Measurements from ENCODE around the gene TOX4.

DNA sequence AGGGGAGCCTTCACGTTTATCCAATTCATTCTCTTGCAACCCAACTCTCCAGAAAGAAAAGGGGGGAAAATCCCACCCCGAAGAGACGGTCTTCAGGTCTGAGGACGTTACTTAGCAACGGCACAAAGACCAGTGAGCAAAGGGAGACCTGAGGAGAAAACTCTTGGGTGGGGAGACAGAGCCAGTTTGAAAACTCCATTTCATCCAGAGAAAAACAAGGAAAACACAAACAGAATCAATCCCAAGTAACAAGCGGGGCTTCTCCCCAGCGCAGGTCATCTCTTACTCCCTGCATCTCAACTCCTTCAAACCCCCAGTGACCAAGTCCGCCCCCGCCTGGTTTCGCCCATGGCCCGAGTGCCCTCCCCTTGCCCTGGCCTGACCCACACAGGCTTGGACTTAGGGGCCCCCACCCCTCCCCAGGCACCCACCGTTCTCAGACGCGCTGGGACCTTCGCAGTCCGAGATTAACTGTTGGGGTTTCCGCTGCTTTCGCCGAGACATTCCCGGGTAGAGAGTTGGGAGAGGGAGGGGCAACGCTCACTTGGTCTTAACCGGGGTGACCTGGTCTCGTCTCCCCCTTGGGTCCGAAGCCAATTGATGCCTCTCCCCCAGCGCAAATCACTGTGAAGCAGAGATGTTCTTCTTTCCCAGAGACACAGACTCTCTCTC, 59.6 kb downstream of the TOX4 start:
- TF ChIP-seq, protein P1, sequence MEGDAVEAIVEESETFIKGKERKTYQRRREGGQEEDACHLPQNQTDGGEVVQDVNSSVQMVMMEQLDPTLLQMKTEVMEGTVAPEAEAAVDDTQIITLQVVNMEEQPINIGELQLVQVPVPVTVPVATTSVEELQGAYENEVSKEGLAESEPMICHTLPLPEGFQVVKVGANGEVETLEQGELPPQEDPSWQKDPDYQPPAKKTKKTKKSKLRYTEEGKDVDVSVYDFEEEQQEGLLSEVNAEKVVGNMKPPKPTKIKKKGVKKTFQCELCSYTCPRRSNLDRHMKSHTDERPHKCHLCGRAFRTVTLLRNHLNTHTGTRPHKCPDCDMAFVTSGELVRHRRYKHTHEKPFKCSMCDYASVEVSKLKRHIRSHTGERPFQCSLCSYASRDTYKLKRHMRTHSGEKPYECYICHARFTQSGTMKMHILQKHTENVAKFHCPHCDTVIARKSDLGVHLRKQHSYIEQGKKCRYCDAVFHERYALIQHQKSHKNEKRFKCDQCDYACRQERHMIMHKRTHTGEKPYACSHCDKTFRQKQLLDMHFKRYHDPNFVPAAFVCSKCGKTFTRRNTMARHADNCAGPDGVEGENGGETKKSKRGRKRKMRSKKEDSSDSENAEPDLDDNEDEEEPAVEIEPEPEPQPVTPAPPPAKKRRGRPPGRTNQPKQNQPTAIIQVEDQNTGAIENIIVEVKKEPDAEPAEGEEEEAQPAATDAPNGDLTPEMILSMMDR (IDR thresholded peaks at IDR 0.05), result no peak
- TF ChIP-seq POLR2A (IDR thresholded peaks at IDR 0.05) (no peak), POLR2AphosphoS5 (IDR thresholded peaks at IDR 0.05) (no peak)
